ENCODE measurements around the gene OTUB1.

GRCh38 chr11:63937713-63938478 lies 48.3 kb upstream of the OTUB1 start:
- TF ChIP-seq, protein P1, sequence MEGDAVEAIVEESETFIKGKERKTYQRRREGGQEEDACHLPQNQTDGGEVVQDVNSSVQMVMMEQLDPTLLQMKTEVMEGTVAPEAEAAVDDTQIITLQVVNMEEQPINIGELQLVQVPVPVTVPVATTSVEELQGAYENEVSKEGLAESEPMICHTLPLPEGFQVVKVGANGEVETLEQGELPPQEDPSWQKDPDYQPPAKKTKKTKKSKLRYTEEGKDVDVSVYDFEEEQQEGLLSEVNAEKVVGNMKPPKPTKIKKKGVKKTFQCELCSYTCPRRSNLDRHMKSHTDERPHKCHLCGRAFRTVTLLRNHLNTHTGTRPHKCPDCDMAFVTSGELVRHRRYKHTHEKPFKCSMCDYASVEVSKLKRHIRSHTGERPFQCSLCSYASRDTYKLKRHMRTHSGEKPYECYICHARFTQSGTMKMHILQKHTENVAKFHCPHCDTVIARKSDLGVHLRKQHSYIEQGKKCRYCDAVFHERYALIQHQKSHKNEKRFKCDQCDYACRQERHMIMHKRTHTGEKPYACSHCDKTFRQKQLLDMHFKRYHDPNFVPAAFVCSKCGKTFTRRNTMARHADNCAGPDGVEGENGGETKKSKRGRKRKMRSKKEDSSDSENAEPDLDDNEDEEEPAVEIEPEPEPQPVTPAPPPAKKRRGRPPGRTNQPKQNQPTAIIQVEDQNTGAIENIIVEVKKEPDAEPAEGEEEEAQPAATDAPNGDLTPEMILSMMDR (IDR thresholded peaks at IDR 0.05) = no peak
- TF ChIP-seq POLR2A (IDR thresholded peaks at IDR 0.05) (no peak), POLR2AphosphoS5 (IDR thresholded peaks at IDR 0.05) (no peak)

Data from breast epithelium (tissue), 3 donors.